GM18519 (cell line): ENCODE measurements around the gene AKAP8L.

Source experiments
- ATAC-seq: cut with Tn5 transposase; IDR thresholded peaks from one replicate; pipeline ENCODE4 v1.9.1; 2021; ENCODE audit warnings: mild to moderate bottlenecking, moderate library complexity; ENCODE audit not compliant: unreplicated experiment, low FRiP score

AKAP8L gene

DNA sequence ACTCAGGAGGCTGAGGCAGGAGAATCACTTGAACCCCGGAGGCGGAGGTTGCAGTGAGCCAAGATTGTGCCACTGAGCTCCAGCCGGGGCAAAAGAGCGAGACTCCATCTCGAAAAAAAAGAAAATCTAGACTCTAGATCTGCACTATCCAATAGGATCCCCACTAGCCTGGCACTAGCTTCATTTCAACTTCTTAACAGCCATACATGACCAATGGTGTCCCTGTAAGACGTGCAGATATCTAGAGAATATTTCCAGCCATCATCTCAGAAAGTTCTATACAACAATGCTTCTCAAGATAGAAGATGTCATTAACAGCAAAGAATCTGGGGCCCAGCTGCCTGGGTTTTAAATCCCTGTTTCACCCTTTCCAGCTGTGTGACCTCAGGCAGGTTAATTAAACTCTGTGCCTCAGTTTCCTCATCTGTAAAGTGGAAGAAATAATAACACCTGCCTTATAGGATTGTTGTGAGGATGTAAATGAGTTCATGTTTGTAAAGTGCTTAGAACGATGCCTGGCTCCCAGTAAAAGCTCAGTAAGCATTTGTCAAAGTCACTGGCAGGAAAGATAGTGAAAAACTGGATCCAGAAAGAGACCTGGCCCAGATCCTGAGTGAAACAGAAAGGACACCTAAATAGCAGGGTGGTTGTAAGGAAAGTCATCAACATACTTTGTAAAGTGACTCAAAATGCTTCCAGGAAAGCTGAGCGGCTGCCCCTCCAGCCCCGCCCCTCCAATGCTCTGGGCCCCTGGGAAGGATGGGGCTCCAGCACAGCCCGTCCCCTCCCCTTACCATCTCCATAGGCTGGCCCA, 17.4 kb upstream of the AKAP8L start:
- ATAC-seq: no peak

GRCh38 chr19:15433519-15434069, 14.8 kb upstream of the AKAP8L start:
- ATAC-seq: no peak

- ATAC-seq: peak; percentile 54
Observed at GRCh38 chr19:15432629-15433518, 14.1 kb upstream of the AKAP8L start.

DNA sequence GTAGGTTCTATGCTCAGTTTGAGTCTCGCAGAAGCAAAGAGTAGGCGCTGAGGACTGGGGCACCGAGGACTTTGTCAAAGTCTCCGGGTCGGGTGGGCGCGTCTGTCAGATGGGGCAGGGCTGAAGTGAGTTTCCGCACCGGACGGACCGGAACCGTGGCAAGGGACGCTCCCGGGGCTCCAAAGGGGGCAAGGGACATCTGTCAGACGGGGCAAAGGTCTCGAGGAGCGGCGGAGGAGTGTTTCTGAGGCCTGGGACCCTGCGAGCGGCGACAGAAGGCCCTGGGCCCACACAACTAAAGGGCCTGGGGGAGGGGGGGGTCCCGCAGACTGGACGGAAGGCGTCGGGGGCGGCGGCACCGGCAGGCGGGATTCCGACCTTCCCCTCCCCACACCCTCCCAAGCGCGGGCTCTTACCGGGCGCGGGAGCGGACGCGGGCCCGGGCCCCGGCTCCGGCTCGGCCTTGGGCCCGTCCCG, 13.3 kb upstream of the AKAP8L start:
- no peak for ATAC-seq

DNA sequence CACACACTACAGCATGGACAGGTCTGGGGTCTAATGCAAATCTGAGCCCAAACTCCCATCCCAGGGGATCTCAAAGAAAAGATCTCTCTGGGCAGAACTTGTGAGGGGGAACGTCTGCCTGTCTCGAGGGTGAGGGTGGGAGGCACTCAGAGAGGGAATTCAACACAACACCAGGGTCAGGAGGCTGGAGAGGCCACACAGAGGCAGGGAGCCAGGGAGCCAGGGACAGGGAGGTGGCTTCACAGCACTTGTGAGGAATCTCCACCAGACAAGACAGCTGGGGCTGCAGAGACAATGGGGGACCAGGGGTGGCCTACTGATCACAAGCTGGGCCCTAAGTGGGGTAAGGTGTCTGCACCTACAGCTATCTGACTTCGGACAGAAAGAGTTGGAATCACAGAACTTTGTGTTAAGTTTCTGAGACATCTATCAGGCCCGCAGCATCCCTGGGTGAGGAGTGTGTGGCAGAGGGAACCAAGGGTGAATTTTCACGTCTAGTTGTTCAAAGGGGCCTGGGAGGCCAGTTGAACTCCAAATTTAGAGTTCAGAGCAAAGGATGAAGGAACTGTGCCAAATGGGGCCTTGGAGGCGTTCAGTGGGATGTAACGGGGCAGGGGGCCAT, 12.7 kb upstream of the AKAP8L start:
- ATAC-seq: no peak

- ATAC-seq: no peak
Observed at GRCh38 chr19:15430526-15431120, 11.8 kb upstream of the AKAP8L start.

- ATAC-seq: no peak
Observed at GRCh38 chr19:15429825-15430467, 11.2 kb upstream of the AKAP8L start.

- no peak for ATAC-seq
Observed at GRCh38 chr19:15428956-15429824, 10.4 kb upstream of the AKAP8L start.

DNA sequence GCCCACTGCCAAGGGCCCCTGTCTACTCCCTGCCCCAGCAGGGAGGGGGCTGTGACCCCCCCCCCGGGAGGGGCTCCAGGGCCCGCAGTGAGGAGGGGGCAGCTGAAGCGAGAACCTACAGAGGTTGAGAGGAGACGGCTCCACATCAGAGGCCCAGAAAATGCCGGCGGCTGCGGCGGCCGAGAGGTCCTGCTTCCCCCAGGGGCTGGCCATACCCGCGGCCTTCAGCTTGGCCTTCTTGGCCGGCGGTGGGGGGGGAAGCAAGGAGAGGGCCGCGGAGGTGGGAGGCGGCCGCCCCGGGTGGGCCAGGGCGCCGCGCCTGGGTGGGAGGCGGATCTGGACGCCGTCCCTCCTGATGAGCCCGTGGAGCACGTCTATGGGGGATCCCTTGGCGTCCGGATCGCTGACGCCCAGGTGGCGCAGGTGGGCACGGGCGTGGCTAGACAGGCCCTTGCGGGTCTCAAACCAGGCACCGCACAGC, 9.2 kb upstream of the AKAP8L start:
- ATAC-seq: no peak

GRCh38 chr19:15427350-15427700, 8.5 kb upstream of the AKAP8L start:
- ATAC-seq: no peak

DNA sequence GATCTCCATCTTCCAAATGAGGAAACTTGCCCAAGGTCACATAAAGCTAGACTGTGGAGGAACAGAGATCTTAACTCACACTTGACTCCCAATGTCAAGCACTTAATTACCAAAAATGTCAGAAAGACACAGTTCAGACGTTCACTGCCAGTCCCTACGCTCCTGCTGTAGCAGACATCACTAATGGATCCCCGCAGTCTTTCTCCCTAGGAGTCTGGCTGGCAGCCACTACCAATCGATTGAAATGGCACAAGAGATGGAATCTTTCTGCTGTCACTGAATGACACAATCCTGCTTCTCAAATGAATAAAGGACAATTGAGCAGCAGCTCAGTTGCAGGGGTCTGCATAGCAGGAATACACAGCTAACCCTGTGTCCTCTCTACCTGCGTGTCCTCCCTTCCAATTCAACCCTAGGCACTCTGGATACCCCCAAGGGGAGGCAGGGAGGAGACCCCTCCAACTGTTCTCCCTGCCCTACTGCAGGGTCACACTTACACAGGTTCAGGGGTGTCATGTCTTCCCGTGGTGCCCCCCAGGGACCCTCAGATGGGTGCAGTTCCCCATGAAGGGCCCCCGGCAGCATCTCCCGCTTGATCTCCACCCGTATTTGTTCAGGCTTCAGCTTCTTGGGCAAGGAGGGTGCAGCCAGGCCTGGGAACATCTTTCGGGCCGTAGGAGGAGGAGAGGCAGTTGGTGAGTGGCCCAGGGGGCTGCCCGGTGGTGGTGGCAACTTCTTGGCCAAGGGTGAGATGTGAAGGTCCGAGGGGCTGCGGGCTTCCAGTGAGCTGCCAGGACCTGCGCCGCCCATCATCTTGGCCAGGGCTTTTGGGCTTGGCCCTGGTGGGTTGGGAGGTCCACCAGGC, 7.9 kb upstream of the AKAP8L start:
- ATAC-seq: no peak

- ATAC-seq: no peak
Observed at GRCh38 chr19:15425321-15425950, 6.6 kb upstream of the AKAP8L start.

GRCh38 chr19:15424692-15425272, 6.0 kb upstream of the AKAP8L start:
- no peak for ATAC-seq

DNA sequence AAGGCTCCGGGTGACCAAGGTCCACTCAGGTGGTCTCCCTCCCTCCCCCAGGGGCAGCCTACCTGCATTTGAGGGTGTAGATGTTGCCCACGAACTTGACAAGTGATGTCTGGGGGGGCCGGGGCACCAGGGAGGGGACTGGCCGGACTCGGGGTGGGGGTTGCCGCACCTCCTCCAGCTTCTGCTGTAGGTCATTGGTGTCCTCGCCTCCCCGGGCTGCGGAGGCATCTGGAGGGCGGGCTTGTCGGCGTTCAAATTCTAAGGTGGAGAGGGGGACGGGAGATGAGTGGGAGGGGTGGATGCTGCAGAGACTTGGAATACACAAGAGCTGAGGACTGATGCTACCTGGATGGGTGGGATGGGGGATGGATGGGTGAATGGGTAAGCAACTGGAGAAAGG, 5.3 kb upstream of the AKAP8L start:
- no peak for ATAC-seq

- ATAC-seq: no peak
Observed at GRCh38 chr19:15423130-15423529, 4.3 kb upstream of the AKAP8L start.

DNA sequence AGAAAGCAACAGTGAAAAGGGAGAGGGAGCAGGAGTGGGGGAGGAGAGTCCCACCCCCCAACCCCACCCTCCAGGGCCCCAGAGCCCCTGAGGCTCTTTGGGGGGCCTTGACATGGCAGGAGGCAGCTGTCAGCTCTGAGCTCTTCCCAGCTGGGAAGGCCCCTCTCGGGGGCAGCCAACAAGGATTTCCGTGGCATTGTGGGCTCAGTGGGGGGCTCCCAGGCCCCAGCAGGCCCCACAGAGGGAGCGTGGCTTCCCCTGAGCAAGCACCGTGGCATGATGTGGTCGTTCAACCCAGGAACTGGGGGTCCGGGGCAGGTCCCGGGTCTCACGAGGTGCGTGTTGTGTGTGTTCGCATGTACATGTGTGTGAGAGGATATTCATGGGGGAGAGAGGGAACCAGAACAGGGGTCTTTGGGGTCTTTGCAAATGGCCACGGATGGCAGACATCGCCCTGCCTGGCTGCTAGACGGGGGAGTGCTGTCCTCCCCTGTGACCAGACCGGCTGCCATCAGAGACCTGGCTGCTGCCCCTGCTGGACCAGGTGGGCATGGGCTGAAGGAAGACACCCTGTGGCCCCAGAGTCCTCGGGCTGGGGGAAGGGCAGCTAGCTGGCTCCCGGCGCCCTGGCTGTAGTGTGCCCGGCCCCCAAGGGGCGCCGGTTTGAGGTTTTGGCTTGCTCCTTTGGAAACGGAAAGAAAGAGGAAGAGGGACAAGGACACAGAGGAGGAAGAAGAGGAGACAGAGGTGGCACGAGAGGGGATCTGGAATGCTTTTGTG, 3.7 kb upstream of the AKAP8L start:
- ATAC-seq: no peak
